Measurements from ENCODE around the gene RAMP2.

Gene RAMP2

GRCh38 chr17:42784409-42784808 is 23.4 kb downstream of the RAMP2 start:
- H2AFZ ChIP-seq (ENCODE audit: low read length), result no peak overlapping the region
- H3K27me3 ChIP-seq (ENCODE audit: insufficient read depth, low read length), result no peaks in the 10 kb centered on the region; the same call in 1 of the 2 replicates
- no peaks in the 10 kb centered on the region for H4K20me1 ChIP-seq (ENCODE audit: insufficient read depth, low read length)
- H3K4me3 ChIP-seq (ENCODE audit: low read depth, low read length, poor library complexity, severe bottlenecking), result no peak overlapping the region
- no peaks in the 10 kb centered on the region for H3F3A ChIP-seq (ENCODE audit: insufficient read depth, low read length)
- H3K36me3 ChIP-seq (ENCODE audit: insufficient read depth, low read length), result peaks cover 5% of the 10 kb centered on the region
- H3K9me2 ChIP-seq (ENCODE audit: low read depth, low read length), result no peaks in the 10 kb centered on the region
- H3K27ac ChIP-seq (ENCODE audit: low read depth, low read length, poor library complexity, severe bottlenecking), result no peak overlapping the region
- H3K4me1 ChIP-seq (ENCODE audit: insufficient read depth, low read length, severe bottlenecking), result no peaks in the 10 kb centered on the region
- no peak overlapping the region for H3K9ac ChIP-seq (ENCODE audit: low read length)
- TF ChIP-seq, protein P1, sequence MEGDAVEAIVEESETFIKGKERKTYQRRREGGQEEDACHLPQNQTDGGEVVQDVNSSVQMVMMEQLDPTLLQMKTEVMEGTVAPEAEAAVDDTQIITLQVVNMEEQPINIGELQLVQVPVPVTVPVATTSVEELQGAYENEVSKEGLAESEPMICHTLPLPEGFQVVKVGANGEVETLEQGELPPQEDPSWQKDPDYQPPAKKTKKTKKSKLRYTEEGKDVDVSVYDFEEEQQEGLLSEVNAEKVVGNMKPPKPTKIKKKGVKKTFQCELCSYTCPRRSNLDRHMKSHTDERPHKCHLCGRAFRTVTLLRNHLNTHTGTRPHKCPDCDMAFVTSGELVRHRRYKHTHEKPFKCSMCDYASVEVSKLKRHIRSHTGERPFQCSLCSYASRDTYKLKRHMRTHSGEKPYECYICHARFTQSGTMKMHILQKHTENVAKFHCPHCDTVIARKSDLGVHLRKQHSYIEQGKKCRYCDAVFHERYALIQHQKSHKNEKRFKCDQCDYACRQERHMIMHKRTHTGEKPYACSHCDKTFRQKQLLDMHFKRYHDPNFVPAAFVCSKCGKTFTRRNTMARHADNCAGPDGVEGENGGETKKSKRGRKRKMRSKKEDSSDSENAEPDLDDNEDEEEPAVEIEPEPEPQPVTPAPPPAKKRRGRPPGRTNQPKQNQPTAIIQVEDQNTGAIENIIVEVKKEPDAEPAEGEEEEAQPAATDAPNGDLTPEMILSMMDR (IDR thresholded peaks at IDR 0.05; ENCODE audit: low read length), result no peak
- no peak for TF ChIP-seq EZH2 (IDR thresholded peaks at IDR 0.05; ENCODE audit: borderline replicate concordance, low read length)
- H3K9me3 ChIP-seq (ENCODE audit: low read length), result no peaks in the 10 kb centered on the region
- no peak overlapping the region for H3K4me2 ChIP-seq (ENCODE audit: low read length)
- no peaks in the 10 kb centered on the region for H3K79me2 ChIP-seq (ENCODE audit: insufficient read depth, low read length)

DNA sequence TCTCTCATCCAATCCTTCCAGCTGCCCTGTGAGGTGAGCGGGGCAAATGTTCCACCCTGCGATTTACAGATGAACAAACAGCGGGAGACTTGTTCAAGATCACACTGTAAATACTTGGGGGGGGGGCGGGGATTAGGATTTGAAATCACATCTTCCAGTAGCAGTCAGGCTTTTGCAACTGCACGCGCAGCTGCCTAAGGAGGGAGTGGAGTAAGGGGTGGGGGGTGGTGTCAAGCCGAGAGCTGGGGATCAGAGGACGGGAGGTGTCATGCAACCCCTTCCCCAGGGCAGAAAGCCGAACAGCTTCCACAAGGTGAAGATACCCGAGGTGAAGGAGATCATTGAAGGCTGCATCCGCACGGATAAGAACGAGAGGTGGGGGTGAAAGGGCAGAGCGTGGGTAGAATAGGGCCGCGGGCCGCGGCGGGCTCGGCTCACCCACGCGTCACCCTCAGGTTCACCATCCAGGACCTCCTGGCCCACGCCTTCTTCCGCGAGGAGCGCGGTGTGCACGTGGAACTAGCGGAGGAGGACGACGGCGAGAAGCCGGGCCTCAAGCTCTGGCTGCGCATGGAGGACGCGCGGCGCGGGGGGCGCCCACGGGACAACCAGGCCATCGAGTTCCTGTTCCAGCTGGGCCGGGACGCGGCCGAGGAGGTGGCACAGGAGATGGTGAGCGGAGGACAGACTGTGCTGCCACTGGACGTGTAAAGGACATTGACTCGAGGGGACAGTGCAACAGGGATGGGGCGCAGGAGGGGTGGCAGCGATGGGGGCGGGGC is 24.0 kb downstream of the RAMP2 start:
- H3K4me3 ChIP-seq (ENCODE audit: low read depth, low read length, poor library complexity, severe bottlenecking), result no peak overlapping the region
- no peaks in the 10 kb centered on the region for H3F3A ChIP-seq (ENCODE audit: insufficient read depth, low read length)
- H3K79me2 ChIP-seq (ENCODE audit: insufficient read depth, low read length), result no peaks in the 10 kb centered on the region
- H3K9ac ChIP-seq (ENCODE audit: low read length), result no peak overlapping the region
- no peak overlapping the region for H3K4me2 ChIP-seq (ENCODE audit: low read length)
- H4K20me1 ChIP-seq (ENCODE audit: insufficient read depth, low read length), result no peaks in the 10 kb centered on the region
- H3K9me3 ChIP-seq (ENCODE audit: low read length), result no peaks in the 10 kb centered on the region
- H2AFZ ChIP-seq (ENCODE audit: low read length), result no peak overlapping the region
- H3K27ac ChIP-seq (ENCODE audit: low read depth, low read length, poor library complexity, severe bottlenecking), result no peak overlapping the region
- TF ChIP-seq, protein P1 (IDR thresholded peaks at IDR 0.05; ENCODE audit: low read length), result no peak
- no peak for TF ChIP-seq EZH2 (IDR thresholded peaks at IDR 0.05; ENCODE audit: borderline replicate concordance, low read length)
- H3K4me1 ChIP-seq (ENCODE audit: insufficient read depth, low read length, severe bottlenecking), result no peaks in the 10 kb centered on the region
- no peaks in the 10 kb centered on the region for H3K36me3 ChIP-seq (ENCODE audit: insufficient read depth, low read length)
- H3K9me2 ChIP-seq (ENCODE audit: low read depth, low read length), result no peaks in the 10 kb centered on the region
- no peaks in the 10 kb centered on the region; the same call in 1 of the 2 replicates for H3K27me3 ChIP-seq (ENCODE audit: insufficient read depth, low read length)

GRCh38 chr17:42787266-42787665 is 26.2 kb downstream of the RAMP2 start:
- Histone ChIP-seq H3K9ac (ENCODE audit: low read length) (no peak overlapping the region), H3K27ac (ENCODE audit: low read depth, low read length, poor library complexity, severe bottlenecking) (no peak overlapping the region), H3K4me1 (ENCODE audit: insufficient read depth, low read length, severe bottlenecking) (no peaks in the 10 kb centered on the region), H3K36me3 (ENCODE audit: insufficient read depth, low read length) (no peaks in the 10 kb centered on the region), H3K4me2 (ENCODE audit: low read length) (no peak overlapping the region), H2AFZ (ENCODE audit: low read length) (no peak overlapping the region), H3K9me3 (ENCODE audit: low read length) (no peaks in the 10 kb centered on the region), H3F3A (ENCODE audit: insufficient read depth, low read length) (no peaks in the 10 kb centered on the region), H4K20me1 (ENCODE audit: insufficient read depth, low read length) (no peaks in the 10 kb centered on the region), H3K79me2 (ENCODE audit: insufficient read depth, low read length) (no peaks in the 10 kb centered on the region), H3K9me2 (ENCODE audit: low read depth, low read length) (no peaks in the 10 kb centered on the region), H3K27me3 (ENCODE audit: insufficient read depth, low read length) (no peaks in the 10 kb centered on the region; the same call in 1 of the 2 replicates), H3K4me3 (ENCODE audit: low read depth, low read length, poor library complexity, severe bottlenecking) (no peak overlapping the region)
- TF ChIP-seq, protein P1 (IDR thresholded peaks at IDR 0.05; ENCODE audit: low read length), result no peak
- no peak for TF ChIP-seq EZH2 (IDR thresholded peaks at IDR 0.05; ENCODE audit: borderline replicate concordance, low read length)

Measured in OCI-LY1 (cell line).